GM12892 (cell line): ENCODE results near the gene WWP2.

Experiments used
- POLR2A ChIP-seq: IDR thresholded peaks from 2 replicates; pipeline ENCODE4 v1.6.1; 2011; ENCODE audit warnings: low read depth, low read length, control low read depth
- POLR2AphosphoS5 ChIP-seq: IDR thresholded peaks from 2 replicates; pipeline ENCODE4 v1.6.1; 2011; ENCODE audit warnings: low read depth, low read length, control low read depth

DNA sequence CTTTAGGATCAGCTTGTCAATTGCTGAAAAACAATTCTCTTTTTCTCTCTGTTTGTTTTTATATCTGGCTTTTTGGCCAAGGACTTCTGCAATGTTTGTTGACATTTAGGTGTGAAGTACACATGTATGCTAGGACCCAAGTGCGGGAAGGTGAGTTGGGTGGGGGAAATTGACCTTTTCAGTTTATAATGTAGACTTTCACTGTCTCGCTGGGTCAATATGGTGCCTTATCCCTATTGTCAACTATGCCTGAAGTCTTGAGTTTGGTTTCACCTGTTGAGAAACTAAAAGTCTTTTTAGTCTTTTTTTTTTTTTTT is 9.5 kb downstream of the WWP2 start:
- TF ChIP-seq POLR2AphosphoS5, result no peak
- TF ChIP-seq POLR2A, result no peak
